Activated CD4-positive, CD25-positive, alpha-beta regulatory T cell treated with anti-CD3 and anti-CD28 coated beads, Interleukin-2, amount 50 U/mL, for 72 hours (primary cell): ENCODE measurements around the gene MARCKSL1.

ENCODE experiments used
- DNase-seq: peaks from one replicate; pipeline ENCODE4 v3.0.0; 2021

MARCKSL1 gene

GRCh38 chr1:32352831-32353383 lies 16.9 kb upstream of the MARCKSL1 start:
- DNase-seq: no peak

GRCh38 chr1:32352239-32352745 lies 16.3 kb upstream of the MARCKSL1 start:
- no peak for DNase-seq

- DNase-seq: peak; percentile 93
Measured at GRCh38 chr1:32351399-32352238, 15.6 kb upstream of the MARCKSL1 start.

- peak; percentile 85 for DNase-seq
Measured at GRCh38 chr1:32350785-32351398, 14.9 kb upstream of the MARCKSL1 start.

- no peak for DNase-seq
Measured at GRCh38 chr1:32349211-32349708, 13.2 kb upstream of the MARCKSL1 start.

GRCh38 chr1:32346532-32347157 lies 10.6 kb upstream of the MARCKSL1 start:
- DNase-seq: no peak

- DNase-seq: no peak
Measured at GRCh38 chr1:32345289-32345827, 9.3 kb upstream of the MARCKSL1 start.

GRCh38 chr1:32342704-32343103 lies 6.7 kb upstream of the MARCKSL1 start:
- no peak for DNase-seq

GRCh38 chr1:32341971-32342370 lies 5.9 kb upstream of the MARCKSL1 start:
- no peak for DNase-seq

GRCh38 chr1:32341186-32341757 lies 5.2 kb upstream of the MARCKSL1 start:
- no peak for DNase-seq

- DNase-seq: no peak
Measured at GRCh38 chr1:32339363-32339978, 3.4 kb upstream of the MARCKSL1 start.

GRCh38 chr1:32338637-32339145 lies 2.7 kb upstream of the MARCKSL1 start:
- DNase-seq: no peak

GRCh38 chr1:32337855-32338636 lies 2.0 kb upstream of the MARCKSL1 start:
- DNase-seq: no peak

GRCh38 chr1:32336963-32337675 lies 1.1 kb upstream of the MARCKSL1 start:
- no peak for DNase-seq

- no peak for DNase-seq
Measured at GRCh38 chr1:32336591-32336932, 529 bp upstream of the MARCKSL1 start.

GRCh38 chr1:32335535-32335789 lies 571 bp downstream of the MARCKSL1 start:
- DNase-seq: no peak

- peak; percentile 55 for DNase-seq
Measured at GRCh38 chr1:32334864-32335534, 1.0 kb downstream of the MARCKSL1 start.

GRCh38 chr1:32334274-32334861 lies 1.7 kb downstream of the MARCKSL1 start:
- no peak for DNase-seq

GRCh38 chr1:32333251-32333963 lies 2.6 kb downstream of the MARCKSL1 start:
- no peak for DNase-seq
